ENCODE data around the gene FTO. TPM values are rescaled to one million over a fixed set of nuclear protein-coding genes. Genes with fewer than 3 reads are reported as not detected.

Gene FTO
- total and polyA plus RNA-seq, 2 of the 13 experiments (the other 11 are each of a cell fraction or from before 2014, with no cell fraction given): 41.6 to 55.8 TPM

DNA sequence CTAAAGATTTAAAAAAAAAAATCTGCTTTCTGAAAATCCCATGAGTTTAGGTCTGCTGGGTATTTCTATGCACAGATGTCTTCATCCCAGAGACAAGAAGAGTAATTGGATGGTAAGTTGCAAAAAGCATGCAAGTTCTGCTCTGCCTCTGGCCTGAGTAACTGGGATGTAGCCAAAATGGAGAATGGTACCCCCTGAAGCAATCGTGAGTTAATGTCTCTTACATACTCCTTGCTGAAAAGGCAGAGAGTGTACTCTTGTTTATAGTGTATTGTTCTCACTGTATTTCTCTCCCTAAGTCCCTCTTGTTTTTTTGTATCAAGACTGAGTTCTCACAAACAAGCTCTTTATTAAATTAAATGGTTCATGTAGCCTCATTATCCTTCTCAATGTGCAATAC, 323.6 kb downstream of the FTO start:
- WGBS (ENCODE audit: low lambda C conversion rate): 96% methylated on average over 1 of the region's 1 CpG
- POLR2A ChIA-PET: no interaction called here
- Histone ChIP-seq H3K36me3 (replicated peaks in 1 of 2; ENCODE audit: control insufficient read depth in 1 of 2, insufficient read depth in 2 of 2, low read length in 2 of 2) (no peaks in the 10 kb centered on the region), H3K9me3 (ENCODE audit: low read length) (peaks cover 25% of the 10 kb centered on the region), H4K20me1 (ENCODE audit: insufficient read depth, low read length) (no peaks in the 10 kb centered on the region), H3K4me3 (replicated peaks in 1 of 3; ENCODE audit: insufficient read depth in 1 of 3, low read depth in 2 of 3, low read length in 3 of 3) (no peak overlapping the region), H3K27me3 (ENCODE audit: control insufficient read depth in 1 of 2, insufficient read depth in 2 of 2, low read length in 2 of 2) (no peaks in the 10 kb centered on the region), H3K4me2 (ENCODE audit: low read depth, low read length) (no peak overlapping the region), H3K9ac (ENCODE audit: insufficient read depth, low read depth, low read length) (no peak overlapping the region), H2AFZ (ENCODE audit: low read length) (no peak overlapping the region), H3K79me2 (ENCODE audit: insufficient read depth, low read length) (no peaks in the 10 kb centered on the region), H3K27ac (ENCODE audit: extremely low read length, insufficient read depth, low read length) (no peak overlapping the region), H3K4me1 (ENCODE audit: insufficient read depth, low read length) (no peaks in the 10 kb centered on the region)
- CTCF ChIA-PET (ENCODE audit: low intra/inter-chr PET ratio, low total read pairs): no interaction called here
- TF ChIP-seq CREB1 (IDR thresholded peaks at IDR 0.05): no peak
- TF ChIP-seq CREB1 (CRISPR knock-in tag; IDR thresholded peaks at IDR 0.05): no peak
- no peak for TF ChIP-seq HNRNPH1 (optimal IDR thresholded peaks at IDR 0.05; ENCODE audit: low read depth, low read length)
- TF ChIP-seq TBX3 (IDR thresholded peaks at IDR 0.05; ENCODE audit: borderline replicate concordance): no peak
- no peak for TF ChIP-seq ZEB1 (IDR thresholded peaks at IDR 0.05; ENCODE audit: insufficient replicate concordance, low read depth)
- no peak for TF ChIP-seq MAFK (conservative IDR thresholded peaks at IDR 0.05 in 1 of 2, IDR thresholded peaks at IDR 0.05 in 1 of 2; ENCODE audit: low read length in 2 of 2)
- TF ChIP-seq AHR (CRISPR knock-in tag; IDR thresholded peaks at IDR 0.05): no peak
- no peak for TF ChIP-seq GFI1 (CRISPR knock-in tag; IDR thresholded peaks at IDR 0.05; ENCODE audit: borderline replicate concordance)
- TF ChIP-seq, protein P1, sequence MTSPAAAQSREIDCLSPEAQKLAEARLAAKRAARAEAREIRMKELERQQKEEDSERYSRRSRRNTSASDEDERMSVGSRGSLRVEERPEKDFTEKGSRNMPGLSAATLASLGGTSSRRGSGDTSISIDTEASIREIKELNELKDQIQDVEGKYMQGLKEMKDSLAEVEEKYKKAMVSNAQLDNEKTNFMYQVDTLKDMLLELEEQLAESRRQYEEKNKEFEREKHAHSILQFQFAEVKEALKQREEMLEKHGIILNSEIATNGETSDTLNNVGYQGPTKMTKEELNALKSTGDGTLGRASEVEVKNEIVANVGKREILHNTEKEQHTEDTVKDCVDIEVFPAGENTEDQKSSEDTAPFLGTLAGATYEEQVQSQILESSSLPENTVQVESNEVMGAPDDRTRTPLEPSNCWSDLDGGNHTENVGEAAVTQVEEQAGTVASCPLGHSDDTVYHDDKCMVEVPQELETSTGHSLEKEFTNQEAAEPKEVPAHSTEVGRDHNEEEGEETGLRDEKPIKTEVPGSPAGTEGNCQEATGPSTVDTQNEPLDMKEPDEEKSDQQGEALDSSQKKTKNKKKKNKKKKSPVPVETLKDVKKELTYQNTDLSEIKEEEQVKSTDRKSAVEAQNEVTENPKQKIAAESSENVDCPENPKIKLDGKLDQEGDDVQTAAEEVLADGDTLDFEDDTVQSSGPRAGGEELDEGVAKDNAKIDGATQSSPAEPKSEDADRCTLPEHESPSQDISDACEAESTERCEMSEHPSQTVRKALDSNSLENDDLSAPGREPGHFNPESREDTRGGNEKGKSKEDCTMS (CRISPR knock-in tag; conservative IDR thresholded peaks at IDR 0.05): no peak
- TF ChIP-seq NR1H2 (CRISPR knock-in tag; IDR thresholded peaks at IDR 0.05; ENCODE audit: borderline replicate concordance, low read depth): no peak
- TF ChIP-seq PAF1 (CRISPR knock-in tag; IDR thresholded peaks at IDR 0.05): no peak
- TF ChIP-seq, protein P2, sequence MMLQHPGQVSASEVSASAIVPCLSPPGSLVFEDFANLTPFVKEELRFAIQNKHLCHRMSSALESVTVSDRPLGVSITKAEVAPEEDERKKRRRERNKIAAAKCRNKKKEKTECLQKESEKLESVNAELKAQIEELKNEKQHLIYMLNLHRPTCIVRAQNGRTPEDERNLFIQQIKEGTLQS (CRISPR knock-in tag; IDR thresholded peaks at IDR 0.05): no peak
- no peak for TF ChIP-seq ZNF121 (CRISPR knock-in tag; IDR thresholded peaks at IDR 0.05)
- TF ChIP-seq ZMYM4 (CRISPR knock-in tag; IDR thresholded peaks at IDR 0.05): no peak
- TF ChIP-seq ZNF703 (CRISPR knock-in tag; IDR thresholded peaks at IDR 0.05; ENCODE audit: borderline replicate concordance): no peak
- no peak for TF ChIP-seq TBP (CRISPR knock-in tag; IDR thresholded peaks at IDR 0.05)
- TF ChIP-seq, protein P3, sequence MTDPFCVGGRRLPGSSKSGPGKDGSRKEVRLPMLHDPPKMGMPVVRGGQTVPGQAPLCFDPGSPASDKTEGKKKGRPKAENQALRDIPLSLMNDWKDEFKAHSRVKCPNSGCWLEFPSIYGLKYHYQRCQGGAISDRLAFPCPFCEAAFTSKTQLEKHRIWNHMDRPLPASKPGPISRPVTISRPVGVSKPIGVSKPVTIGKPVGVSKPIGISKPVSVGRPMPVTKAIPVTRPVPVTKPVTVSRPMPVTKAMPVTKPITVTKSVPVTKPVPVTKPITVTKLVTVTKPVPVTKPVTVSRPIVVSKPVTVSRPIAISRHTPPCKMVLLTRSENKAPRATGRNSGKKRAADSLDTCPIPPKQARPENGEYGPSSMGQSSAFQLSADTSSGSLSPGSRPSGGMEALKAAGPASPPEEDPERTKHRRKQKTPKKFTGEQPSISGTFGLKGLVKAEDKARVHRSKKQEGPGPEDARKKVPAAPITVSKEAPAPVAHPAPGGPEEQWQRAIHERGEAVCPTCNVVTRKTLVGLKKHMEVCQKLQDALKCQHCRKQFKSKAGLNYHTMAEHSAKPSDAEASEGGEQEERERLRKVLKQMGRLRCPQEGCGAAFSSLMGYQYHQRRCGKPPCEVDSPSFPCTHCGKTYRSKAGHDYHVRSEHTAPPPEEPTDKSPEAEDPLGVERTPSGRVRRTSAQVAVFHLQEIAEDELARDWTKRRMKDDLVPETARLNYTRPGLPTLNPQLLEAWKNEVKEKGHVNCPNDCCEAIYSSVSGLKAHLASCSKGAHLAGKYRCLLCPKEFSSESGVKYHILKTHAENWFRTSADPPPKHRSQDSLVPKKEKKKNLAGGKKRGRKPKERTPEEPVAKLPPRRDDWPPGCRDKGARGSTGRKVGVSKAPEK (CRISPR knock-in tag; IDR thresholded peaks at IDR 0.05; ENCODE audit: borderline replicate concordance): no peak
- no peak for TF ChIP-seq ZNF143 (CRISPR knock-in tag; IDR thresholded peaks at IDR 0.05)
- TF ChIP-seq ZNF558 (CRISPR knock-in tag; IDR thresholded peaks at IDR 0.05; ENCODE audit: borderline replicate concordance): no peak
- in situ Hi-C loops (cut with HindIII; ENCODE audit: extremely low pct_ligation_motif_present, low pct_unique_long_range_greater_than_20kb) (no loop called here), intact Hi-C loops (cut with micrococcal nuclease; ENCODE audit: unreplicated experiment) (no loop called here)
- BruUV-seq (replicated peaks): no TSS peak
- ATAC-seq (no peak), DNase-seq (ENCODE audit: low spot score) (no peak), FAIRE-seq (no peak)
